Frontal cortex (tissue), 4 donors: ENCODE data around the gene NECTIN1. TPM values are rescaled to one million over a fixed set of nuclear protein-coding genes. Genes with fewer than 3 reads are reported as not detected.
A peak's percentile ranks its signal among the peaks of the same experiment; 100 is the strongest.

ENCODE experiments used
- DNase-seq, 2 donors: peaks; one replicate each; pipeline ENCODE4 v3.0.0; 2012; ENCODE audit warnings: low spot score in 2 of 2
- FAIRE-seq: peaks from 2 replicates; lab custom pipeline; 2012; peaks lifted over from hg19 to GRCh38; lab: Jason Lieb, UNC
- total RNA-seq: library from RNA; depleted of rRNA; stranded (reverse); fragments of >200 nt; gene quantifications from one replicate; pipeline ENCODE4 v1.2.3, GENCODE V29; 2014
- donor health status: control.
- donor health status: control.
- donor health status: control.

The NECTIN1 gene
- total RNA-seq, 1 donor from 2014 or later = 10.2 TPM

DNA sequence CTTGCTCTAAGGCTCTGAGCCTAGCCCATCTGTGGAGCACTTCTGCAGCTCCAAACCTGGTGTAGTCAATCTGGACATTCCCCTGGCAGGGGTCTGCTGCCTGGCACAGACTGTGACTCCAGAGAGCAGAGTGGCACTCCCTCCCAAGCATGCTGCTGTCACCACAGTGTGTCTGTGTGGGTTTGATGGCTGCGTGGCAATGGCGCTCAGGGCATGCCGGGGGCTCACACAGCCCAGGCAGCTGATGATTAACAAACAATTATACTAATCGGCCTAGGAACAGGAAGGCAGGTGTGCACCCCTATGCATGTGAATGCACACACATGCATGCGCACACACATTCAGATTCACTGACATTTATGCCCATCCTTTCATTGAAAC is 9.0 kb upstream of the NECTIN1 start:
- no peak for FAIRE-seq
- DNase-seq = no peak

DNA sequence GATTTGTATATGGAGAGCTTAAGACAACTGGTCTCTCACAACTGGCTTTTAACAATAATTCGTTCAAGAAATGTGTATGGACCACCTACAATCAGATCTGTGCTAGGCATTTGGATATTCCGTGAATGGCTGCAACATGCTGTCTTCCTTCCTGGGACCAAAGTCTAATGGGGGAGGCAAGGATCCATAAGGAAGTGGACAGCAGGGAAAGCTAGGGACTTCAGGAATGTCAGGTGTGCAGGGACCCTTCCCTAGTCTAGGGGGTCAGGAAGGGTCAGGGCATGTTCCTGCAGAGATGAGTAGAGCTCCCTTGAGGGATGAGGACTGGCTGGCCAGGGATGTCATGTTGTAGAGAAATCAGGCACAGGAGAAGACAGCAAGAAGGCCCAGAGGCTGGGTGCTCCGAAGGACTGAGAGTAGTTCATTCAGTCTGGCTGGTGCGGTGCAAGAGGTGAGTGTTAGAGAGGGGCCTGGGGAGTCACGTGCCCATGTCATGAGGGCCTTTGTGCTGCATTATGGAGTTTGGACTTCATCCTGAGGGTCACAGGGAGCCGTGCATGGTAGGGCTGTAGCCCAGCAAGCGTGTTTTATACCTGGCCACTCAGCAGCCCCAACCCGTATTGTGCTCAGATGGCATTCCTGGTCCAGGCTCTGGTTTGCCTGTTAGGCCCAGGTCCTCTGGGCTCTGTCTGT is 8.5 kb upstream of the NECTIN1 start:
- DNase-seq (no peak), FAIRE-seq (no peak)

DNA sequence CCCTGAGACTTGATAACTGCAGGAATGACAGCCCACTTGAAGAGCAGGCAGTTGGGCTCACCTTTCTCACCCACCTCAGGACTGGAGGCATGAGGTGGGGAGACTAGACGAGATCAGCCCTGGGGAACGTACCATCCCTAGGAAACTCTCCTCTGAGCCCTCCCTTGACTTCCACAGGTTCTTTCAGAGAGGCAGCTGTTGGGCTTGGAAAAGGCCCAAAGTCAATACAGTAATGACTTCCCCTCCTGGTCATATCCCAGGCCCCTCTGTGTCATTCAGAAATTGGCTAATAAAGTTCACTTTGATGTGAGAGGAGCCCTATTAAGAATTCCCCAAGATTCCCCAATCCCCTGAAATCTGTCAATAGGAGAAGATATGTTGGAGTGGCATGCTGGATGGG is 5.8 kb upstream of the NECTIN1 start:
- FAIRE-seq (no peak), DNase-seq (no peak)

DNA sequence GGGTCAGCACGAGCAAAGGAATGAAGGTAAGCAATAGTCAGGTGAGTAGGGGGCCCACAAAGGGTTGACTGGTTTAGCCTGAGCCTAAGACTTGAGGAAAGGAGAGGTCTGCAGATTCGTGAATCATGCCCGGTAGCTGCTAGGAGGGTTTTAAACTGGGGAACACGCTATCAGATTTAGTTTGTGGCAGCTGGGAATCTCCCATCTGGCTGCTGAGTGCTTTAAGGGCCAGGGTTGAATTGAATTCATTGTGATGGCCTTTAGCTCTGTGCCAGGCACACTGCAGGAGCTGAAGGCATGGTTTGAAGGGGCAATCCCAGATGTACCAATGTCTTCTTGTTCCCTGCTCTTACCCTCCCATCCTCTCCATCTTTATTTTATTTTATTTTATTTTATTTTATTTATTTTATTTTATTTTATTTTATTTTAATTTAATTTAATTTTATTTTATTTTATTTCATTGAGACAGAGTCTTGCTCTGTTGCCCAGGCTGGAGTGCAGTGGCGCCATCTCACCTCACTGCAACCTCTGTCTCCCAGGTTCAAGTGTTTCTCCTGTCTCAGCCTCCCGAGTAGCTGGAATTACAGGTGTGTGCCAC is 1.9 kb upstream of the NECTIN1 start:
- FAIRE-seq = peak; percentile 31
- DNase-seq = peak in 1 of 2 donors; percentile 64

DNA sequence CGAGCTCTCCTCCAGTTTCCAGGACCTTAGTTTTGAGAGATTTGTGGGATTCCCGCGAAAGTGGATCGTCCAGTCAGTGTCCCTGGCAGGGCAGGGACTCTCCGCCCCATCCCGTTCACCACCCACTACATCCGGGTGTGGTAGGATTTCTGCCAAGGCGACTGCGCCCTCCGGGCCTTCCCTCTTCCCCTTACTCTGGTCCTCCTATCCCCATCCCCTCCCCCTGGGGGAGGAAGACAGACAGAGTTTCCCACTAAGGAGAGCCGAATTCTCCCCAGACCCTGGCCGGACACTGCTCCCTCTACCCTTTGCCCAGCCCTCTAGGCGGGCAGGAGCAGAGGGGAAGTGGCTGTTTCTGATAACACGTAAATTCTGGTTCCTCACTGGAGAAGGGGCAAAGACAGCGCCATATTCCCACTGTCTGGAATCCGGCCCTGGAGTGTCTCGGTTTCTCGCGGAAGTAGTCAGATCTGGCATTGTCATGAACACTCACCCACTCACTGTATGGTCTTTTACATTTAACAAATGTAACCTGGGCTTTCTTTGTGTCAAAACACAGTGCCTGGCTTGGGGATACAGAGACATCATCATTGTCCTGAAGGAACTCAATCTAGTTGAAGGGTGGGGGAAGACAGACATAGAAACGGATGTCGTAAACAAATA is 1.1 kb upstream of the NECTIN1 start:
- FAIRE-seq (no peak), DNase-seq (peak; percentile 62 to 71)

DNA sequence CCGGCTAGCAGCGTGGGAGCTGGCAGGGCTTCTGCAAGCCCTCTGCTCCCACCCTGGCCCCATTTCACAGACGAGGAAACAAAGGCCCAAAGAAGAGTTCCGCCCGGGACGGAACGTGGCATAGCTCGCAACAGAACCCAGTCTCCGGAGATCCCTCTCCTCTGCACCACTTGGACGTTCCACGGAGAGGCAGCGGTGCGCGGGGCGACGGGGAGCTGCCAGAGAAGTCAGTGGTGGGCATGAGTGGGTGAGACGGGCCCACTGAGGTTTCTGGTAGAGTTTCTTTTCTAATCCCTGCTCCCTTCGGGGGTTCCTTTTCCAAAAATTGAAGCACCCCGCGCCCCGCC is 554 bp upstream of the NECTIN1 start:
- no peak for FAIRE-seq
- no peak for DNase-seq

DNA sequence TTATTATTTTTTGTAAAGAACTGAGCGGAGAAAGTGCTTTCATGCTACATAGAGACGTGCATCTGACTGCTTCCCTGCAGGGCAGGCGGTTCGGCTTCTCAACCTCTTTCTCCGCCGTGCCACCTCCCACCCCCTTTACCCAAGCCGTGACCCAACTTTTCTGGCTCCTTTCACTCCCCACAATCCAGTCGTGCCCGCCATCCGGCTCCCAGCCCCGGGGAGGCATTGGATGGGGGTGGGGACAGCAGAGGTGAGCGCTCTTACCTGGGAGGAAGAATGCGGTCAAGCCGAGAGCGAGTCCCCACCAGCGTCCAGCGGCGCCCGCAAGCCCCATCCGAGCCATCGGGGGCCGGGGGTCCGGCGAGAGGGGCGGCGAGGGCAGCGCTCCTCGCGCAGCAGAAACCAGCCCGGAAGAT is 781 bp downstream of the NECTIN1 start:
- FAIRE-seq (no peak), DNase-seq (peak in 1 of 2 donors; percentile 63)

DNA sequence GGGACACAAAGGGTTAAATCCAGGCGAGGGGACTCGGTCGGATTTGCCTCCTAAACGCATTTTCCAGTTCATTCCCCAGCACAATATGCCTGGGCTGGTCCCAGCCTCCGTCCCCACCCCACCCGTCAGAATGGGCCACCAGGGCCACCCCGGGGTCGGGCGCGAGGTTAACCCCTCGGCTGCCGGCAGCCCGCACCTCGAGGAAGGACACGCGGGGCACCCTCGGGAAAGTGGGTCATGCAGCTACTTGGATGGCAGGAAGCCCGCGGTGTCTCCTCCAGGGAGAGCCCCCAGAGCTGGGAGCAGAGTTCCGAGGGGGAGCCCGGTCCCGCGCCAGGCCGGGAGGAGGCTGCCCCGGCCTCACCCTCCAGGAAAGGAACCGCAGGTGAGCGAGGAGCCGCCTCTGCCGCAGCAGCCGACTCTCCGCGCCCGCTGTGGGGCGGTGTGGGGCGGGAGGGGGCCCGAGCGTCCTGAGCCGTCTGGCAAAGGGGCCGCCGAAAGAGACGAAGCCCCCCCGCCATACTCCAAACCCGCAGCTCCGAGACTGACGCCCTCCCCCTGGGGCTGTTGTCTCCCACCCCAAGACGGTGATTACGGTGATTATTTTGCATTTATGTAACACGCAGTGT is 1.4 kb downstream of the NECTIN1 start:
- DNase-seq (peak; percentile 64 to 67), FAIRE-seq (no peak)

DNA sequence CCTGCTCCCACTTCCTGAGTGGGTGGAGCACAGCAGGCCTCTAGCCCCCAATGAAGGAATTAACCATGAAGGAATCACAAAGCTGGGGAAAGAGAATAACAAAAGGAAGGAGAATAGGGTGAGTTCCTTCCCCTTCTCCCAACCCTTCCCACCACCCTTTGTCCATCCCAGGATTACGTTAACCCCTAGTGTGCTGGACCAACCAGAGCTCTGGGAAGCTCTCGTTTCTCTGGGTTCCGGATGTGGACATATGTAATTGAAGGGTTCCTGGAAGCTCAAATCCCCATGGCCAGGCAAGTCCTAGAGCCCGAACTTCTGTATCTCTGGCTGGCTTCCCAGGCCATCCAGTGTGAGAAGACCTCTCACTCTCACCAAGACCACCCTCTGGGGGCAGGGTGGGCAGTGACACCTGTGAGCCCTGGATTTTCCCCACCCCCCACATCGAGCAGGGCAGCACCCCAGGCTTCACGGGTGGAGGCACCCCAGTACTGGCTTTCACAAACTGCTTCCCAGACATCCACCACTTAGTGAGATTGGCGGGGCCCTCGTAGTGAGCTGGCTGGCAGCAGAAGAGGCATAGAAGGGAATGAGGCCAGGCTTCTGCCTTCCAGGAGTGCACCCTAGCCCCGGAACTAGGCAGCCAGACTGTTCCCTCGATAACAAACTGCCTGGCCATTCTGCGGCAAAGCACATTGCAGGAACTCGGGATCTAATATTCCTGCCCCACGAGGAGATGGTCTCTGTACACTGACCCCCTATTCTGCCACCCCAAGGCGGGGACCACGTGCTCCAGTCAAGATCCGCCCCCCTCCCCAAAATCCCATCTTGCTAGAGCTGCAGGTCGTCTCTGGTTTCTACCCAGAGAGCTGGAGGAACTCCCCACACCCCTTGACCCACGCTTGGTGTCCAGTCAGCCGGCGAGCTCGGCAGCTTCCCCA is 2.1 kb downstream of the NECTIN1 start:
- FAIRE-seq (no peak), DNase-seq (no peak)

DNA sequence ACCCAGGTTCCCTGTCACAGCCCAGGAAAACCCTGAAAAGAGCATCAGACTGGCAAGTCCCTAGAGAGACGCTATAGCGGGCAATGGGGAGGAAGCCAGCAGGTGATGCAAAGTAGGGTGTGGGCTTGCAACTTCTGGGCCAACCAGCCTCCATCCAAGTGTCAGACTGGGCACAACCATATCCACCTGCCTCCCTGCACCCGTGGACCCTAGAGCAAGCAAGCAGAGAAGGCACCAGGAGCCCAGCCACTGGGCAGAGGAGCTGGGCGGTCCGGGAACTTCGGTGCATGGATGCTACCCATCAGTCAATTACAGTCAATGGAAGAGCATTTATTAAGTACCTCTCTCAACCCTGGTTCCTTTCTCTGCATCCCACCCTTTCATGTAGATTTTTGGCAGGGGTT is 2.8 kb downstream of the NECTIN1 start:
- no peak for DNase-seq
- FAIRE-seq = no peak

DNA sequence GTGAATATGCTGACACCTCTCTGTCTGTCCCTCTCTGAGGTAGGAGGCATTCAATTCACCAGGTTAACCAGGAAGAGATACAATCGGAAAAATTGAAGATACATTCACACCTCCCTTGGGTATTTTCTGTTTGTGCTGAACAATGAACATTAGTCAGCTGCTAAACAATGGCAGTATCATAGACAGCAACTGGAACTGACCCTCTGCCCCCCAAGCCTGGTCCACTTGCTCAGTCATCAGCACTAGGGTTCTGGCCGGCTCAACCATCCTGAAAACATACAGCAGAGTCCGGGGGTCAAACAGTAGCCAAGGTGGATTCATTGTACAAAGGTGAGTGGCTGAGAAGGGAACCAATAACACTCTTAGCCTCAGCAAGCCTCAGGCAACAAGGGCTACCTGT is 4.0 kb downstream of the NECTIN1 start:
- no peak for DNase-seq
- FAIRE-seq = no peak

DNA sequence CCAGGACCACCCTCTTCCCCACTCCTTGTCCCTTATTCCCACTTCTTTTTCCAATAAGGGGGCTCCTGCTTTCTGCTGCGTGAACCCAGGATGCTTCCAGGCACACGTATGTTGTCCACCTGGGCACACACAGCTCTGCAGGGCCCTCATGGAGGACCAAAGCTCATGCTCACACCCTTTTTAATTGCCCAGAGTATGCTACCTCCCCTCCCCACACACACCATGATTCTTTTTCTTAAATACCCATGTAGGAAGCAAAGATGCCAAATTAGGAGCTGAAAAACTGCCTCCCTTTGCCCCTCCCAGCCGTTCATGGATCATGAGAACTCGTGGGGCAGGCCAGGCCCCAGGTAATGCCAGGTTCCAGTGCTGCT is 5.1 kb downstream of the NECTIN1 start:
- FAIRE-seq = no peak
- DNase-seq = no peak

DNA sequence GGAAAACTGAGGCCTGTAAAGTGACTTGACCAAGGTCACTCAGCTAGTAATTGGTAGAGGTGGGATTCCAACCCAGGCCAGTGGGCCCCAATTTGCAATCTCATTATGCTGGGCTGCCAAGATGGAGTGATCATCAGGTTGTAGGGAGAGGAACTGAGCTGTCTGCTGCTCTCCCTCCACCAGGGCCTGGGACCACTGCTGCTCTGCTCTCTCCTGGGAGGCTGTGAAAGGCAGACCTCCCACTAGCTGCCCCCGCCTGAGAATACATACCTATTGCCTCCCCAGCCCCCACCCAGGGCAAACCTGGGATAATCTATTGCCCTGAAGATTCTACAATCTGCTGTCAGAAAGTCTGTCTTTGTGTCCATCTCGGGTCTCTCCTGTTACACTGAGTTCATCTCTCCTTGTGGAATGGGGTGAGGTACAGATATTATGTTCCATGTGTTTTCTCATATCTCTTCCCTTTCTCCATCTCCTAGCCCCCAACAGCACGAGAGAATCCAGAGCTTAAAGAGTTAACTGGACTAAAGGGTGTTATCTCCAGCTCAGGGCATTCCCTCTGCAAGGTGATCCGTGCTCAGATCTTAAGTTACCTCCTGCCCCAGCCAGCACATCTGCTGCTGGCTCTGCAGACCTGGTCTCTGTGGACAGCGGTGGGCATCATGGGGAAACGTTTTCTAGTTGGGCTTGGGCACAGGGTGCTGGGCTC is 5.6 kb downstream of the NECTIN1 start:
- FAIRE-seq = no peak
- no peak for DNase-seq

DNA sequence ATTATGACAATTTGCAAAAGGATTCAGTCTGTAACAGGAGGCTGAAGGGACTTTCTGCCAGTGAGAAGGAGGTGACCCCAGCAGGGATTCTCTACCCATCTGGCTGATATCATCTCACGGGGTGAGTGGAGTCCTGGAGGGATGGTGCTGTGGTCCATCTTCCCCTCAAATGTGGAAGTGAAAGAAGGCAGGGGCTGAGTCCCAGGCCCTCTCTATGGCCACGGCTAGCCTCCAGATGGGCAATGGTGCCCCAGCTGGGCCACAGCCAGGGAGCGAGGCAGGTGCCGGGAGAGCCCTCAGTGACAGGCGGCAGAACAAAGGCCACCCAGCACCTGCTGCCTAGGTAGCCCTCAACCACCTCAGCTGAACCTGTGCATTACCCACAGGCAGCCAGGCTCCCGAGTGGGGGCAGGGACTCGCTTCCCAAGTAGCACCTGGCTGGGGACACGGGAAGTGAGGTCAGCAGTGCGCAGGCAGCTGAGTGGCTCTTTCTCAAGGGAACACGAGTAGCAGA is 6.7 kb downstream of the NECTIN1 start:
- FAIRE-seq (no peak), DNase-seq (no peak)

DNA sequence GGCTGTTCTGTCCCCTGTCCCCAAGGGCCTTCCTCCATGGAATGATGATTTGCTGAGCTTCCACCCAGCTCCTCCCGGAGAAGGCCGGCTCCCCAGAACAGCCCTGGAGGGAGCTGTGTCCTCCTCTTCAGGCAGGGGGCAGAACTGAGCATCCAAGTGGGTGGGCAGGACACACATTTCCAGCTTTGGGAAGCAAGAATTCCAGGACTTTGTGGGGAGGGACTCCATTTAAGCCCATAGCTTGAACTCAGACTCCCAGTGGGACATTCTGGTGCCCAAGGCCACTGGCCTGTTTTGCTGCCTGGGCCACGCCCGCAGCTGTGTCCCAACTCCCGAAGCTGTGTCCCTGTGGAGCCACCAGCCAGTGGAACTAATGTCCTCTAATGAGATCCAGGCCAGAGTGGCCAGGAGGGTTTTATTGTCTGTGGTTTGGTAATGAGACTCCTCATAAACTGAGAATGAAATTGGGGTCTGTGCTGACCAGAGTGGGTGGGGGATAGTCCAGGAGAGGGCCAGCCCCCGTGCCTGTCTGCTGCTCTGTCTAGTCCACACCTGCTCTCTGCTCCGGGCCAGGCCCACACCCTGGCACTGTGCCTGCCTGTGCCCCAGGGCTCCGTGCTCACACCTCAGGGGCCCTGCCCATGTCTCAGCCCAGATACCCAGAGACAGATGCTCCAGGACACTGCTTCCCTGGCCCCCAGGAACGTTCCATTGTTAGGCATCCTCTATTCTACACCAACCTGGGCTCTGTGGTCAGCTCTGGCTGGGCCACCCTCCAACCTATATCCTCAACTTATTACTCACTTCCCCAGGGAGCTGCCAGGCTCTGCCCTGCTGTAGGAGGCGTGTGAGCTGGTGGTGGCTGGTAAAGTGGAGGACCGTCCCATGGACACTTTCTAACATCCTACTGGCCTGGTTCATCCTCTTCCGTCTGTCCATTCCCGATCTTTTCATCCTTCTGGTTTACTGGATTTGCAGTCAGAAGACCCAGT is 7.6 kb downstream of the NECTIN1 start:
- FAIRE-seq (no peak), DNase-seq (peak in 1 of 2 donors; percentile 65)

DNA sequence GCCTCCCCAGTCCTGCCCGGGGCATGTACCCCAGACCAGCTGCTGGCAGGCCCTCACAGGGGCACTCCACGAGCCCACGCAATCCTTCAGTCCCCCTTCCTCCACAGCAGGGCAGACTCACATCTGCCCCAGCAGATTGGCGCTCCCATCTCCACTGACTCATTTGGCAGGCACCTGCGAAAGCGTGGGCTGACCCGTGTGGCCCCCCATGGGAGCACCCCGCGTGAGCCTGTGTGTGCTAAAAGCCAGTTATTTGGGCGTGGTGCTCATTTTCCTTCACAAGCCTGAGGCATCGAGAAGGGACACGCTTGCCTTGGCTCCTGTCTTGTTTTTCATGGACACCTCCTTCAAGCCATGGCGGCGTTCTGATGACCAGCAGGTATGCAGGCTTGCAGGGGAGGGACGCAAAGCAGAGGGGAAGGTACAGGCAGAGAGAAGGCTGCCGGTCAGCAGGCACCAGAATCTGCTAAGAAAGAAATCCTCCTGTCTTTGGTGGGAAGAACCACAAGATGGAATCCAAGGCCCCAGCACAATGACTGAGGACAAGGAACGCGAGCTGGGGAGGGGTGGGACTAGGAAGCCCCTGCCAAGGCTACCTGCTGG is 8.6 kb downstream of the NECTIN1 start:
- FAIRE-seq = no peak
- no peak for DNase-seq

DNA sequence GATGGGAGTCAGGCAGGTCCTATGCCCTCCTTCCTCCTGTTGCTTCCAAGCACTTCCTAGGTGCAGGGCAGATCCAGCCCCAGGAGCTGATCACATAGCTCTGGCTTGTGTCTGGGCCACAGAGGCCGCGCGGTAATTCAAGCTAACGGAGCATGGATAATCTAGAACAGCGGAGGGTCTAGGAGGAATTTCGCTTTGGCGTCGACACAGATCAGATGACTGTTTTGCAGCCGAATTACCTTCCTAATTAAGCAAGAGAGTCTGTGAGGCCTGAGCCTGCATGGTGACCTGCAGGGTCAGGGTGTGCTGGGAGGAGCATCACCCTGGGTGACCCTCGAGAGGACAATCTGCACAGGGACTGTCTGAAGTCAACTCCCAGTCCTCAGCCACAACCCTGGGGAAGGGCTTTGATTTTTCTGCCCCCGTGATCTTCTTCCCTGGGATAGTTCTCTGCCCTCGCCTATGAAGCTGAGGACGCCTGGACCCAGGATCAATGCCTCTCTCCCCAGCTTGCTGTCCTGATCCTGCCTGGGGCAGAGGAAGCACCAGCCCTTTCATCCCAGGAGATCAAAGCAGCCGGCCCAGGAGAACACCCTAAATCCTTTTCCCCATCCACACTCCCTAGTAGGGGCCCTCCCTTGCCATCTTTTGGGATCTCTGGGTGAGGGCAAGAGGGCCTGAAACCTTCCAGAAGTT is 11.0 kb downstream of the NECTIN1 start:
- DNase-seq = no peak
- no peak for FAIRE-seq
